ENCODE results near the gene TLR6.
A peak's percentile ranks its signal among the peaks of the same experiment; 100 is the strongest.

The TLR6 gene

DNA sequence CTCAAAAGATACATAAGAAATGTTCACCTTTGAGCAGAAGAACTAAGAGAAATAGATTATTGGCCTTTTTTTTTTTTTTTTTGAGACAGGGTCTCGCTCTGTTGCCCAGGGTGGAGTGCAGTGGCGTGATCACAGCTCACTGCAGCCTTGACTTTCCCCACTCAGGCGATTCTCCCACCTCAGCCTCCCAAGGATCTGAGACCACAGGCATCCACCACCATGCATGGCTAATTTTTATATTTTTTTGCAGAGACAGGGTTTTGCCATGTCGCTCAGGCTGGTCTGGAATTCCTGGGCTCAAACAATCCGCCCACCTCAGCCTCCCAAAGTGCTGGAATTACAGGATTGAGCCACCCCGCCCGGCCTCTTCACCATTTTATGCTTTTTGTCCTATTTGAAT is 2.9 kb upstream of the TLR6 start:
- no peak for DNase-seq (ENCODE audit: low read depth)
- no peak overlapping the region for H3K4me3 ChIP-seq (ENCODE audit: low read length)
- TF ChIP-seq, protein P1, sequence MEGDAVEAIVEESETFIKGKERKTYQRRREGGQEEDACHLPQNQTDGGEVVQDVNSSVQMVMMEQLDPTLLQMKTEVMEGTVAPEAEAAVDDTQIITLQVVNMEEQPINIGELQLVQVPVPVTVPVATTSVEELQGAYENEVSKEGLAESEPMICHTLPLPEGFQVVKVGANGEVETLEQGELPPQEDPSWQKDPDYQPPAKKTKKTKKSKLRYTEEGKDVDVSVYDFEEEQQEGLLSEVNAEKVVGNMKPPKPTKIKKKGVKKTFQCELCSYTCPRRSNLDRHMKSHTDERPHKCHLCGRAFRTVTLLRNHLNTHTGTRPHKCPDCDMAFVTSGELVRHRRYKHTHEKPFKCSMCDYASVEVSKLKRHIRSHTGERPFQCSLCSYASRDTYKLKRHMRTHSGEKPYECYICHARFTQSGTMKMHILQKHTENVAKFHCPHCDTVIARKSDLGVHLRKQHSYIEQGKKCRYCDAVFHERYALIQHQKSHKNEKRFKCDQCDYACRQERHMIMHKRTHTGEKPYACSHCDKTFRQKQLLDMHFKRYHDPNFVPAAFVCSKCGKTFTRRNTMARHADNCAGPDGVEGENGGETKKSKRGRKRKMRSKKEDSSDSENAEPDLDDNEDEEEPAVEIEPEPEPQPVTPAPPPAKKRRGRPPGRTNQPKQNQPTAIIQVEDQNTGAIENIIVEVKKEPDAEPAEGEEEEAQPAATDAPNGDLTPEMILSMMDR (conservative IDR thresholded peaks at IDR 0.05; ENCODE audit: low read length): no peak

- TF ChIP-seq, protein P1 (conservative IDR thresholded peaks at IDR 0.05; ENCODE audit: low read length): no peak
- no peak overlapping the region; the same call in 1 of the 2 replicates for H3K4me3 ChIP-seq (ENCODE audit: low read length)
- DNase-seq (ENCODE audit: low read depth): no peak
These were observed 1.4 kb upstream of the TLR6 start for GRCh38 chr4:38858097-38858420.

DNA sequence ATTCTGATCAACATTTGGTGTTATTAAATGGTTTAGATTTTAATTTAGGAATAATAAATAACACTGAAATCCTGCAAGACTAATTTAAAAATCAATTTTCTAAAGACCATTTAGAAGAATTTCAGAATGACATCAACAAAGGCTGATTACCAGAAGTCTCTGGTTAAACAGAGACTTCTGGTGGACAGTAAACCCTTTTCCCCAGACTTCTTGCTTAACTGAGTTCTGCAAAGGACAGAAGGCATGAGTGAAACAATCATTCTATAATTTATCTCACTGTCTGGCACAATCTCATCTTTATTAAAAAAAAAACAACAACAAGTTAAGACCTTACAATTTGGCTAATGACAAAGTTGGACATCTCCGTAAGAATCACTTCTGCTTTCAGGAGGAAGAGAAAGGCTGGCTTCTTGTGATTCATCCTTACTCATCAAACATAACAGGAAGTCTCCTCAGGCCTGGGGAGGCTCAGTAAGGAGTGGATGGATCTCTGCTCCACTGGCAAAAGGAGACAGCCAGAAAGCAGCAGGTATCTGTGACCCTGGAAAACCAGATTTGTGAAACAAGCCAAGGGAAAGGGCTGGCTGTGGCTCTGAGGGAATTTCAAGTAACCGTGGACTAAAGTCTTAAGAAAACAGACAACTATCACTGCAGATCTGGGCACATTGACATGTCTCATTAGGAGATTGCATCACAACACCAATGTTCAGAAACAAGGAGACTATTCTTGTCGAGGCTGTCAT is 908 bp upstream of the TLR6 start:
- peak overlapping the region; percentile 20 for H3K4me3 ChIP-seq (ENCODE audit: low read length)
- TF ChIP-seq, protein P1 (conservative IDR thresholded peaks at IDR 0.05; ENCODE audit: low read length): no peak
- DNase-seq (ENCODE audit: low read depth): peak; percentile 84

- H3K4me3 ChIP-seq (ENCODE audit: low read length): no peak overlapping the region
- no peak for DNase-seq (ENCODE audit: low read depth)
- TF ChIP-seq, protein P1 (conservative IDR thresholded peaks at IDR 0.05; ENCODE audit: low read length): no peak
These were observed 571 bp downstream of the TLR6 start for GRCh38 chr4:38856046-38856445.

GRCh38 chr4:38855466-38855865 is 1.2 kb downstream of the TLR6 start:
- DNase-seq (ENCODE audit: low read depth): no peak
- TF ChIP-seq, protein P1 (conservative IDR thresholded peaks at IDR 0.05; ENCODE audit: low read length): no peak
- no peak overlapping the region for H3K4me3 ChIP-seq (ENCODE audit: low read length)

DNA sequence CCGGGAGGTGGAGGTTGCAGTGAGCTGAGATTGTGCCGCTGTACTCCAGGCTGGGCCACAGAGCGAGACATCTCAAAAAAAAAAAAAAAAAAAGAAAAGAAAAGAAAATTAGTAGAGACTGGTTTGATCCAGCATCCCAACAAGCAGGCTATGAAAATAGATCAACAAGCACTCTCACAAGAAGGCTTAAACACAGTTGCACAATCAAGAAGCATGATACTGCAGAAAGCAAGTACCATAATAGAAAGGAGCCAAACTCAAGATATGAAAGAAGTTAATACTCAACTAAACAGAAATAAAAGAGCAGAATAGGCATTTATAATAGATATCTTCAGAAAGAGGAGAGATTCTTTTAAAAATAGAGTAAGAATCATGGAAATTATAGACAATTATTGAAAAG is 10.6 kb downstream of the TLR6 start:
- no peak overlapping the region for H3K4me3 ChIP-seq (ENCODE audit: low read length)
- TF ChIP-seq, protein P1 (conservative IDR thresholded peaks at IDR 0.05; ENCODE audit: low read length): no peak
- no peak for DNase-seq (ENCODE audit: low read depth)

- H3K4me3 ChIP-seq (ENCODE audit: low read length): no peak overlapping the region
- TF ChIP-seq, protein P1 (conservative IDR thresholded peaks at IDR 0.05; ENCODE audit: low read length): no peak
- DNase-seq (ENCODE audit: low read depth): no peak
These were observed 13.6 kb downstream of the TLR6 start for GRCh38 chr4:38842994-38843393.
